ENCODE data around the gene CHI3L1.
"Not testable (repeated sequence)": the region's sequence is repeated elsewhere in the genome, so short reads cannot be mapped to it uniquely, and the experiment has no call there.

CHI3L1 gene

DNA sequence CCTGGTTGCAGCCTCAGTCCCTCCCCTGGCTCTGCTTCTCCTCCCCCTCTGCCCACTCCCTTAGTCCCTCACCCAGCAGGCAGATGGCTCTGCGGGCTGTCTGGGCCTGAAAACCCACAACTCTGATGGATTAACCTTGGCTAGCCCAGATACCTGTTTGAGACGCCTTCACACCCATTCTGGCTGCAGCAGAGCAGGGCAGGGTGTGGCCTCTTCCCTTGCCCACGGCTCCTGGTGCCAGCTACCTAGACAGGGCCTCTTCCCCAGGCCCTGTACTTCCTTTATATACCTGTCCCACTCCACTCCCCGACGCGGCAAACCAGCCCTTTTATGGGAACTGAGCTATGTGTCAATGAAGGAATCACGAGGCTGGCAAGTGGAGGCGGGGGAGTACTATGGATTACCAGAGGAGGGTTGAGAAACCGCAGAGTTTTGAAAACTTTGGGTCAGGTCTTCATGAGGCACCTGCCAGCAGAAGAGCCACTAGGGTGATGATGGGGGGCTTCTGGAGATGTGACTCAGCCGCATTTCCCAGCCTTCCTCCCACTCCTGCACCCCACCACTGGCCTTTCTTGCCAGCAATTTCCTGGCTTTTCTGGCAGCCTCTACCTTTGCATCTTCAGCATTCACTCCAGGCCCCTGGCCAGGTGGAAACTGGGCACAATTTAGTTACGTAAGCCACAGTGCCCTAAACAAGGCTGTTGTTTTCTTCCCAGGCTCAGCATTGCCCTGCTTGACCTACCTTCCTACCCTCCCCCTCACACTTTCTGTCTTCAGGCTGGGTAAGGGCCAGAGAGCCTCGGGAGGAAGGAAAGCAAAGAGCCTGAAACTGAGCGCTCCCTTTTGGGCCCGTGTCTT is at the start of gene CHI3L1:
CHI3L1 (minus strand) TSS at position 259 of the 858 bp plus-strand sequence; CDS start at position 178, 81 bp downstream.
- no peak for DNase-seq (ENCODE audit: low read depth in 4 of 4, low spot score in 1 of 4)

GRCh38 chr1:203234901-203235300 is 48.4 kb upstream of the CHI3L1 start:
- DNase-seq (ENCODE audit: low read depth in 4 of 4, low spot score in 1 of 4), result not testable (repeated sequence)

- DNase-seq (ENCODE audit: low read depth in 4 of 4, low spot score in 1 of 4), result no peak
Observed at GRCh38 chr1:203229471-203230135, 43.1 kb upstream of the CHI3L1 start, which contains the start of gene CHIT1. TSS of gene CHIT1 (minus strand) at chr1:203229673. CDS start at chr1:203229636, 37 bp downstream.

DNA sequence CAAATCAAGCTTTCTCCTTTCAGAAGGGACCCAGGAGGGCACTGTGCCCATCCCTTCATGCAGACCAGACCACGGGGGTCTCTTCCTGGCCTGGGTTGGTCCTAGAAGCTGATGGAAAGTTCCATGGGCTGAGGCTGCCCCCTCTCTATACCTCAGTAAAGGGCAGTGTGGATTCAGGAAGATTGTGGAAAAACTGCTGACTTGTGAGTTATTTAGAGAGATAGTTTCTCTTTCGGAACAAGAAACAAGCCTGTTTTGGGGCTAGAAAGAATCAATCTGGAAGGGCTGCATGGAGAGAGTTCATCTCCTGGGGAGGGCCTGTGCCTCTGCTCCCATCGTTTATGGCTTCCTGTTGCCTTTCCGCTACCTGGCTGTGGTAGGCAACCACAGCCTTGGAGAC is 42.2 kb upstream of the CHI3L1 start:
- no peak for DNase-seq (ENCODE audit: low read depth in 4 of 4, low spot score in 1 of 4)

DNA sequence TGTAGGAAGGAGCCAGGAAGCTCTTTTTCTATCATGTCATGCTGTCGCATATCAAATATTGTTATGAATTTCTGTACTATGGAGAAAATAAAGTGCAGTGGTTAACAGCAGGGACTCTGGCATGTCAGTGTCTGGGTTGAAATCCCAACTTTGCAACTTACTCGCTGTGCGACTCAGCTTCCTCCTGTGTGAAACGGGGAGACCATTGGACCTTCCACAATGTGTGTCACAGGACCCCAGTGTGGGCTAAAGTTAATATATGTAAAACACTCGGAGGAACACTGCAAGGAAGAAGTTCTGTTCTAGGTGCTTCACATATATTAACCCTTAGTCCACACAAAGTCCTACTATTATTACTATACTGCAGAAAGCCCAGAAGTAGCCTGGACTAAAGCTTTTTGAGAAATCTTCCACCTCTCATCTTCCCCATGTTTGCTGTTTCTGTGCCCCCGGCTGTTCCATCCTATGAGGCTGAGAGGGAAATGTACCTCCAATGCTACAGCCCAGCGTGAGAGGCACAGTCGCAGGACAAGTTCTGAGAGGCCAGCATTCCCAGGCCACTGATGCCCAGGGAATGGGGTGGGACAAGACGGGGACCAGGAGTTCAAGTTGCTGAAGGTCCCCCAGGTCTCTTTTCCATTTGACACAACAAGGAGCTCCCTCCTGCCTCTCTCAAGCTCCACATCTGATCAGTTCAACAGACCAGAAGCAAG is 41.0 kb upstream of the CHI3L1 start:
- DNase-seq (ENCODE audit: low read depth in 4 of 4, low spot score in 1 of 4), result no peak

DNA sequence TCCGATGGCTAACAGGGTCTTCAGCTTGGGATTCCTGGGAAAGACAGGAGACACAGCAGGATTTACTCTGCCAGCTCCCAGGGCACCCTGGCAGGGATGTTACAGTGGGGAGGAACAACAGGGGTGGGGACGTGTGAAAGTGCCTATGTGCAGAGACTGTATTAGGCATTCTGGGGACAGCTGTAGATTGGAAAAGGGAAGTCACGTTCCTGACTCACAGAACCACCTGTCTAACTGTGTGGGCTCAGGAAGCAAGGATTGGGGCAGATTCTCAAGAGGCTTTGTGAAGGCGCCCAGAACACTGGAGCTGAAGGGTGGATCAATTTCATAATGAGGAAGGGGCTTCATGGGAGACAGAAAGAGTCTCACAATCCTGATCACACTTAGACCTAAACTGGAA is 38.6 kb upstream of the CHI3L1 start:
- DNase-seq (ENCODE audit: low read depth in 4 of 4, low spot score in 1 of 4), result no peak

- DNase-seq (ENCODE audit: low read depth in 4 of 4, low spot score in 1 of 4), result no peak
Observed at GRCh38 chr1:203223012-203223775, 36.7 kb upstream of the CHI3L1 start.

DNA sequence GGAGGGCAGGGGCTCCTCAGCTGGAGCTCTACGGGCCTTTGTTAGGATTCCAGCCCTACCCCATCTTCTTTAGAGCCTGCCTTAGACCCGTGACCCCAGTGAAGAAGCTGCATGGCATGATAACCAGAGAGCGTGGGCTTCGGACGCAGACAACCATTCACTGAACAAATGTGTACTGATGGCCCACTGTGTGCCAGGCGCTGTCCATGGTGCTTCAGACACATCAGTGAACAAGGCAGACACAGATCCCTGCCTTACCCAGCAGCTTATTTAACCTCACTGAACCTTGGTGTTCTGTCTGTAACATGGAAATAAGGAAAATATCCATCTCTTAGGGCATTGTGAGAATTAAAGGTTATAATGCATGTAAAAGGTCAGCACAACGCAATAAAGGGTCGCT is 33.4 kb upstream of the CHI3L1 start:
- DNase-seq (ENCODE audit: low read depth in 4 of 4, low spot score in 1 of 4), result no peak

- DNase-seq (ENCODE audit: low read depth in 4 of 4, low spot score in 1 of 4), result no peak
Observed at GRCh38 chr1:203219171-203219570, 32.7 kb upstream of the CHI3L1 start.

- DNase-seq (ENCODE audit: low read depth in 4 of 4, low spot score in 1 of 4), result no peak
Observed at GRCh38 chr1:203217668-203218067, 31.2 kb upstream of the CHI3L1 start.

GRCh38 chr1:203217139-203217655 is 30.7 kb upstream of the CHI3L1 start:
- DNase-seq (ENCODE audit: low read depth in 4 of 4, low spot score in 1 of 4), result no peak

- DNase-seq (ENCODE audit: low read depth in 4 of 4, low spot score in 1 of 4), result peak; percentile 22 to 40 (median 26)
Observed at GRCh38 chr1:203216274-203217138, 30.0 kb upstream of the CHI3L1 start.

DNA sequence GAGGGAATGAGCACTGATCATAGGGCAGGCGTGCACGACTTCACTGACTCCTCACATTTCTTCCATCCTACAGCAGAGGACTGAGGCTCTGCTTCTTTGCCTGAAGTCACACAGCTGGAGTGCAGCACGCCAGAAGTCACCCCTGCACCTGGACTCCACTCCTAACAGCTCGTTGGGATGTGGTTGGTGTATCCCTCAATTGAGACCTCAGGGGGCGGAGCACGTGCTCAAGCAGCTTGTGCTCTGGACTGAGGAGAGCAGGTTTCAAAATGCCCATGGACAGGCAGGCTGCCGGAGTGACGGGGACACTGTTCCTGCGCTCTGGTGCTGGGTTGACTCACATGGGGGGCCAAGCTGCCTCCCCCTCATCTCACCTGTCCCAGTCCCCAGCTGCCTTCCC is 29.1 kb upstream of the CHI3L1 start:
- no peak for DNase-seq (ENCODE audit: low read depth in 4 of 4, low spot score in 1 of 4)

GRCh38 chr1:203214871-203215270 is 28.4 kb upstream of the CHI3L1 start:
- DNase-seq (ENCODE audit: low read depth in 4 of 4, low spot score in 1 of 4), result no peak

GRCh38 chr1:203213126-203213525 is 26.6 kb upstream of the CHI3L1 start:
- no peak for DNase-seq (ENCODE audit: low read depth in 4 of 4, low spot score in 1 of 4)

DNA sequence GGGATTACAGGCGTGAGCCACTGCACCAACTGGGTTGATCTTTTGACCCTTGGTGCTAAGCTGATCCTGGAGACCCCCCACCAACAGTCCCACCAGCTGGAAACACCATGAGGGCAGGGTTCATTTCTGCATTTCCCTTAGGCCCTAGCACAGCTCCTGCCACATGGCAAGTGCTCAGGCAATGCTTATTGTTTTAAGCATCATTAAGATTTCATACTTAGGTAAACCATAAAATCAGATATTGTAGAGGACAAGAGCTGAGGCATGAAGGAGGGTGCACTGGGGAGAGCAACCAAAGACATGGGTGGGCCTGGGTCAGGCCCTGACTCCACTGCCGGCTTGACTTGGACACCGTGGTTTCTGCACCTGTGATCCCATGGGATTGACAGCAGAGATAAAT is 25.3 kb upstream of the CHI3L1 start:
- no peak for DNase-seq (ENCODE audit: low read depth in 4 of 4, low spot score in 1 of 4)

- no peak for DNase-seq (ENCODE audit: low read depth in 4 of 4, low spot score in 1 of 4)
Observed at GRCh38 chr1:203210988-203211387, 24.5 kb upstream of the CHI3L1 start.

GRCh38 chr1:203210350-203210749 is 23.8 kb upstream of the CHI3L1 start:
- DNase-seq (ENCODE audit: low read depth in 4 of 4, low spot score in 1 of 4), result no peak

DNA sequence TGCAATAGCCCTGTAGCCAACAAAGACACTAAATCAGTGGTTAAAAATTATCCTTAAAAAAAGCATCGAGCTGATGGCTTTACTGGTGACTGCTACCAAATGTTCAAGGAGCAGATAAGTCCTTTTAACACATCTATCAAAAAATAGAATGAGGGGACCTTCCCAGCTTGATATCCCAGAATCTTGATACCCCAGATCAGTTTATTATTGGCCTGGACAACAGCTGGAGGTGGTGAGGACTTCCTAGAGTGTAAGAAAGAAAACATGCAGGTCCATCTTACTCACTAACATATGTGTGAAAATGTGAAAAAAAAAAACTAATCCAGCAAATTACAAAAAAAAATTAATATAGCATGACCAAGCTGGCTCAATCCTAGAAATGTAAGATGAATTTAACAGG is 21.7 kb upstream of the CHI3L1 start:
- DNase-seq (ENCODE audit: low read depth in 4 of 4, low spot score in 1 of 4), result no peak

DNA sequence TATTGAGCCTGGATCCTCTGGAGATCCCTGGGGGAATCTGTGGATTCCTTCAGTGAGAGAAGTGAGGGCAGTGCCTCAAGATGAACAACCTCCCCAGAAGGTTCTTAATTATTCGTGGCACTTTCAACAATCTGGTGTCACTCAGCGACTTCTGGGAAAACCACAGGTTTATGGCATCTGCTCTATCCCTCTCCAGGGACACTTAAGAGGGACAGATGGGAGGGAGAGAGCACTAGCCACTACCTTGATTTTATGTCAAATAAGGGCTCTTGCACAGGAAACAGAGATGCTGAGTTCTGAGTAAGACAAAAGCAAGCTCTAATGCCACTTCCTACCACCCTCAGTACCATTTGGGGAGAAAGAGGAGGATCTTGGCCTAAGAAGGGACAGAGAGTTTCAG is 21.2 kb upstream of the CHI3L1 start:
- DNase-seq (ENCODE audit: low read depth in 4 of 4, low spot score in 1 of 4), result no peak

All from stimulated activated CD4-positive, alpha-beta T cell treated with anti-CD3 and anti-CD28 coated beads, Interleukin-1b, Interleukin-23, amount 100 ng/mL, for 24 hours (primary cell).